IPS-NIHi7 (cell line): Measurements from ENCODE around the gene CAMTA1.

Source experiments
- DNase-seq: peaks from one replicate; pipeline ENCODE4 v3.0.0; 2012; ENCODE audit warnings: mixed read lengths; ENCODE audit errors: extremely low spot score

CAMTA1 gene

DNA sequence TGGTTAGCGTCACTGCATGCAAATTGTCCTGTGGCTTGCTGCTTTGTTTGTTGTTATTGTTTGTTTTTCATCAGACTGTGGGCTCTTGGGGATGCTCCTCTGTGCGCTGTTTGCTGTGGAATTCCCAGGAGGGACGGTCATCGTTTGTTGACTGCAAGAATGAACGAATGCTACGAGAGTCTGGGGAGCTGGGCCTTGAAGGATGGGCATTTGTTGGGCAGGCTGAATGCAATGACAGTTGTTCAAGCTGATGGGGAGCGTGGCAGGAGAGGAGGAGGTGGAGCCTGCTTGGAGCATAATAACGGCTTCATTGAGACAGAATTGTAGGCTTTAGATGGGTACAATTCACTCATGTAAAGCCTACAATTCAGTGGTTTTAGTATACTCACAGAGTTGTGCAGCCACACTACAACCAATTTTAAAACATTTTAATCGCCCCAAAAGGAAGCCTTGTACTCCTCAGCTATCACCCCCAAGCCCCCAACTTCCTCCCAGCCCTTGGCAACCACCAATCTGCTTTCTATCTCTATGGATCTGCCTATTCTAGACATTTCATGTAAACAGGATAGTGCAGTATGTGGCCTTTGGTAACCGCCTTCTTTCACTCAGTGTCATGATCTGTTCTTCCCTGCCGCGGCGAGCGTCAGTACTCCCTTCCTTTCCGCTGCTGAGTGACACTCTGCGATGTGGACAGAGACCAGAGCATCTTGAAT lies 190.2 kb downstream of the CAMTA1 start:
- no peak for DNase-seq

DNA sequence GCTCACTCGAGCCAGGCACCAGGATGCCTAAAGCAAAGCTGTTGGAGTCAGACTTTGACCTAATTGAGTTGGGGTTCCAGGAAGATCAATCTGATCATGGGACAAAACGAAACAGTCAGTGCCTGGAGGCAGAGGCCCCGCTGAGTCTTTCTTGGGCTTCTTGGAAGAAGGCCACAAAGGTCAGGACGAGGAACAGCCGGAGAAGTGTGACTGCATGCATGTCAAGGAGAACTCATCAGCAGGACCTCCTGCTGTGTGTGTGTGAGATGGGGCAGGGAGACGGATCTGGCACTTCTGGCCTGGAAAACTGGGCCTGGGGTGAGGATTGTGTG lies 190.8 kb downstream of the CAMTA1 start:
- no peak for DNase-seq

DNA sequence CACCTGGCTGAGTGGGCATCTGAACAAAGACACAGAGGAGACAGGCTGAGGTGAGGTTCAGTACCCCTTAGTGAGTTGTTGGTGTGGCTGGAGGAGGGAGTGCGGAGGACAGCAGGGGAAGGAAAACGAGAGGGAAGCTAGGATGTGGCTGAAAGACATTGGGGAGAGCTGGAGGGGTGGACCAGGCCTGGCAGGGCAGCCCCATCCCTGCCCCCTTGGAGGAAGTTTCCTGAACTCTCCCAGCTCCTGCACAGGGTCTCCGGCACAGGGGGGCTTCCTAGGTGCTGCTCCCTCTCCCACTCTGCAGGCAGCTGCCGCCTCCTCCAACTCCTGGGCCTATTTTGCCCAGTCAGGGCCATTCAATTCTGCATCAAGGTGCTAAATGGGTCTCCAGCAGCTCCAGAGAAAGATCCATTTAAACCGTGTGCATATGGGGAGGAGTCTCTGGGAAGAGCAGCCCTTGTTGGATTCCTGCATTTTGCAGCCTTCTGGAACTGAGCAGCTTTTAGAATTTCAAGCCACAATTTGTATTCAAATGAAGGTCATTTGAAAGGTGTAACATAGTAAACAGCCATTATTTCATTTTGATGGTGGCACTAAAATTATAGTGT lies 193.9 kb downstream of the CAMTA1 start:
- peak; percentile 50 for DNase-seq

DNA sequence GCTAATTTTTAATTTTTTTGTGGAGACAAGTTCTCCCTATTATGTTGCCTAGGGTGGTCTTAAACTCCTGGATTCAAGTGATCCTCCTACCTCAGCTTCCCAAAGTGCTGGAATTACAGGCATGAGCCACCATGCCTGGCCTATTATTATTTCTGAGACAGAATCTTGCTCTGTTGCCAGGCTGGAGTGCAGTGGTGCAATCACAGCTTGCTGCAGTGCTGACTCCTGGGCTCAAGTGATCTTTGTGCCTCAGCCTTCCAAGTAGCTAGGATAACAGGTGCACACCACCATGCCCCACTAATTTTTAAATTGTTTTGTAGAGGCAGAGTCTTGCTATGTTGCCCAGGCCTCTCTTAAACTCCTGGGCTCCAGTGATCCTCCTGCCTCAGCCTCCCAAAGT lies 196.3 kb downstream of the CAMTA1 start:
- no peak for DNase-seq

DNA sequence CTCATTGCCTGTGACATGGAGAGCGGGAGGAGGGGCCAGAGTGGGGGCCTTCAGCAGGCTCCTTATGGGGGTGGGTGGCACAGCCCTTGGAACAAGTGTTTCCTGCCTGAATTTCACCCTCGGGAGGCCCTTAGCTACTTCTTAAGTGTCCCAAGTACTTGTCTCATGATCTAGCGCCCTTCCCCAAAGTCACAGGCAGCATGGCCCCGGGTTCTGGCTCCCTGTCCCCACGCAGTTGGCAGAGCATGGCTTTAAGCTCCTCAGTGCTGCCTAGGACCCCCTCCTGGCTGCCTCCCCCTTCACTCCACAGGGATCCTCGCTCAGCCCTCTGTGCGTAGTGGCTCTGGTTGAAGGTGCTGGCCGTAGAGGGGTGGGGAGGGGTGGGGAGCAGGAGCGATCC lies 197.2 kb downstream of the CAMTA1 start:
- DNase-seq, result no peak

DNA sequence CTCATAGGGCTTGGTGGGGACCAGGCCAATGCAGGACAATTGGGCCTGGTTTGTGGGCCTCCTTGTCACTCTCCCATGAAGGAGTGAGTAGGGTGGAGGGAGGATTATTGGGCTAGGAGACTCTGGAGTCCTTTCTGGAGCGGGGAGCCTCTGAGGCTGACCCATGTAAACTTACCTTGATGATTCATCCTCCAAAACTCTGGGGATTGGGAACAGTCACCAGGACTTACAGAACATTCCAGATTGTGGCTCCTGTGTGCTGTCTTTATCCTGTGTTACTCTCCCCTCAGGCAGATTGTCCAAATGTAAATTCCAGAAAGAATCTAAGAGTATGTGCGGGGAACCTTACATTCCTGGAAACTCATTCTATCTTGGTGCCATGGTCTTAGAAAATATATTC lies 197.6 kb downstream of the CAMTA1 start:
- no peak for DNase-seq

DNA sequence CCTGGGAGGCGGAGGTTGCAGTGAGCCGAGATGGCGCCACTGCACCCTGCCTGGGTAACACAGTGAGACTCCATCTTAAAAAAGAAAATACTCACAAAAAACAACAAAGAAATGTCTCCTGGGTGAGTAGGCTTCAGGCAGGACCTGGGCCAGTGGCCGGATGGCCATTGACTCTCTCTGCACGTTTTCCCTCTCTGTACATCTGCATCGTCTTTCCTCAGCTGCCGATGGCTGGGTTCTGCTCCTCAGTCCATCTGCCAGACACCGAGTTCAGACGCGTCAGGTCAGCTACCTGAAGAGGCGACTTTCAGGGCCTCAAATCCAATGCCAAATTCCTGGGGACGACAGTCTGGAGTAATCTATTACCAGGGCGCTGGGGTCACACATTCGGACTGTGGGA lies 199.3 kb downstream of the CAMTA1 start:
- no peak for DNase-seq

DNA sequence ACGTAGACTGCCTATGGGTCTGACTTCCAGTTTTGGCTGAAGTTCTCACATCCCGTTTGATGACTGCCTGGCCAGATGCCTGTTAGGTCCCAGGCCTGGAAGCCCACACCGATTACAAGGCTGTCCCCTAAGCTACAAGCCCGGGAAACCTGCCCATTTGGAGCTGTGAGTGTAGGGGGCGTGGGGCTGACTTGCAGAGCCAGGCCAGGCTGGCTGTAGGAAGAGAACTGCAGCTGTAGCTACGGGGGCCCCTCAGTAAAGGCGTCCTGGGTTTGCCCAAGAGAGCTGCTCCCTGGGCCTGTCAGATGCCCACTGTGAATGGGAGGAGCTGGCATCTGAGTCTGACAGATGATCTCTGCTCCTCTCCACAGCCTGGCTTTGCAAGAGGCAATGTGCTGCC lies 199.7 kb downstream of the CAMTA1 start:
- no peak for DNase-seq

DNA sequence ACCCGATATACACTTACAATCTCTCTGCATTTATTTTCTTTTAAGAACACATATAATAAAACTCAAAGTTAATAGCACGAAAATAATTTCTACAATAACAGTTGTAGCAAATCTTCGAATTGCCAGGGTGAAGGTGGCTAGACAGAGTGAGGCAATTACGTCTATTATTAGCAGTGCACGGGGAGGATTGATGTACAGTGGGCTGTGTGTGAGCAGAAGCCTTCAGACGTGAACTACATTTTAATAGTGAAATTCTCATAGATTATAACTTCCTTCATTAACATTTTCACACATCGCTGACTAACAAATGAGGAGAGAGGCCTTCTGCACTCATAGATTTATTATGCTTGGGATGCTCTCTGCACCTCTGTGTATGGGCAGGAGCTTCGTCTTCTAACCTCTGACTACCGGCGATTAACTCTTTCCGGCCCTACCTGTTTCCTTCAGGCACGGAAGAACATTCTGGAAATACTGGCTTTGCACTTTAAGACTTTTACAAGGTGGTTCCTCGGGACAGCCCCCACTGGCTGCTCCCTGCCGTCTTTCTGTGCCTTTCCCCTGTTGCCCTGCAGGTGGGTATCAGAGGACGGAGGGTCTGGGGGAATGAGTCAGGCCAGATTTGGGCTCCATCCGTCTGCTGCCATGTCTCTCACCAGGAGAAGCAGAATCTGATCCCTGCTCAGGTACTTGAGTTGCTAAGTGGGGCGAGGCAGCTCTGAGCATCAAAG lies 200.5 kb downstream of the CAMTA1 start:
- no peak for DNase-seq

DNA sequence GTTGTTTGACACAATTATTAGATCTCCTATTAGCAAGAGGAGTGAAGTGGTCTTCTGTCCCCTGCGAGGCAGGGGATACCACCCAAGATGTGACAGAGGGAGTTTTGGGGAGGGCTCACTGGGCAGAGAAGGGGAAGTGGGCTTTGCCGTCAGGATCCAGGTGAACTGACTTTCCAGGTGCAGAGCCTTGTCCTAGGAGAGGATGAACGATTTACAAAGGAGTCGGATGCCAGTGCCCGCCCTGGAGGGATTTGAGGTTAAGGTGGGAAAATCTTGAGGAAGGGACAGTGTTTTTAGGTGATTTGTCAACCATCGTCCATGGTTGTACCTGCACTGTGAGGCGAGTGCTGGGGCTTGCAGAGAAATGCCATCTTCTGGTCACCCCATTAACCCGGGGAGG lies 201.0 kb downstream of the CAMTA1 start:
- no peak for DNase-seq

DNA sequence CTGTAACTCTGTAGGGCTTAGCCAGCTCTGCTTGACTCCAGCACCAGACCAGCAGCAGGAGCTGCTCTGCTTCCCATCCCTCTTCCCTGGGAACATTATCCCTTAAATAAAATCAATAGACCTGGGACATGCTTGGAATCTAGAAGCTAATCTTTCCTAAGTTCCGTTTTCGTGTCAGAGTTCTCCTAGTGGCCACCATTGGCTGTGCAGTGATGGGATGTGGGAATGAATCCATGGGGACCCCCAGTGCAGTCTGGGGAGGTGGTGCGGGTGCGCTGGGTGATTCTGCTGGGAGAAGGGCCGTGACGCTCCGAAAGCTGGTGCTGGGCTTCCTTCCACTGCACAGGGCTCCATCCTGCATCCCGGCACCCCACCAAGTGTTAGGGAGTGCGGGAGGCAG lies 202.7 kb downstream of the CAMTA1 start:
- DNase-seq, result no peak

DNA sequence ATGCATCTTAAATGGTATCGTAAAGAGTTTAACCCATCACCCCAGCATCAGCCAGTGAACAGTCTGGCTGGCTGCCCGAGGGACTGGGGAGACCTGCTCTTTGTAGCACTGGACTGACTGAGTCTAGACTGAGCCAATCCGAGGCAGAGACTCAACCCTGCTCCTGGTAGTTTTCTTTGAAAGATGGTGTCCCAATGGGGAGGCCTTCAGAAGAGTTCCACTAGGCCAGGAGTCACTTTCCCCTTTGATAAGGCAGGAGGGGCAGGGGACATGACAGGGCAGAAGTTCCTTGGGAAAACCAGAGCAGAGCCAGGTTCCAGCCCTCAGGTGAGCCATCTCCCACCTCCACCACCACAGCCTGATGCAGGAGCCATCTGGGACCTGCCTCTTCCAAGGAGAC lies 203.5 kb downstream of the CAMTA1 start:
- DNase-seq, result no peak

DNA sequence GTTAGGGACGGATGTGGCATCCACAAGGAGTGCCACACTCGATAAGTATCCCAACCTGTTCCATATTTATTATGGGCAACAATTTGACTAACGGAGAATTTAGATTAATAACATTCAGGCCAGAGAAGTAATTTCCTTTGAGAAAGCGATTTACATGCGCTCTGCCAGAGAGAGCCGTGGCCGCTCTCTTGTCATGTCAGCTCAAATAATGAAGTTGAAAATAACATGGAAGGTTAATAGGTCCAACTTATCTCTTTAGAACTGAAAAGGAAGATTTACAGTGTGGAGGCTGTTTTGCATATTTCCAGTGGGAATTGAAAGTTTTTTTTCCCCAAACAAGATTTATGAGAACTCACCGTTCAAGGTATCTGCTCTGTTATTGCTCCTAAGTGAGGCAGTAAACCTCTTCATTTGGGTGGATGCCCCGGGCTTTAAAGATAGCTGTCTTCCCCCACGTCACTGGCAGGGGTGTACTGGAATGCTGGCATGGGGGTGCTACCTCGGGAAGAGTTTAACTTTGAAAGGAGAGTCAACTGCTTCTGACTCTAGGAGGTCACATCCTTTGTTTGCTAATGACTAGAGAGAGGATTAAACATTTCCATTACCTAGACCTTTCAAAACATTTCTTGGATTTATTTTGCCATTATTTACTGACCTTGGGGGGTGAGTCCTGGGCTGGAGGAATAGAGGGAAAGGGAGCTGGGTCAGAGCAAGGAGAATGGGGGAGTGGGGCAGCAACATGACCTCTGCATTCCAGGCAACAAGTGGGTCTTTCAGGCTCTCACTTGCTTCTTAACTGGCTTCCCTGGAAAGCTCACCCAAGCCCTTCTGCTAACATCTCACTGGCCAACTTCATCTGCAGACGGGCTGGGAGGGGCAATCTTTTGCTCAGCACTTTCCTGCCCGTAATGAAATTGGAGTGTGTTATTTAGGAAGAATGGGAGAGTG lies 204.2 kb downstream of the CAMTA1 start:
- DNase-seq, result no peak

DNA sequence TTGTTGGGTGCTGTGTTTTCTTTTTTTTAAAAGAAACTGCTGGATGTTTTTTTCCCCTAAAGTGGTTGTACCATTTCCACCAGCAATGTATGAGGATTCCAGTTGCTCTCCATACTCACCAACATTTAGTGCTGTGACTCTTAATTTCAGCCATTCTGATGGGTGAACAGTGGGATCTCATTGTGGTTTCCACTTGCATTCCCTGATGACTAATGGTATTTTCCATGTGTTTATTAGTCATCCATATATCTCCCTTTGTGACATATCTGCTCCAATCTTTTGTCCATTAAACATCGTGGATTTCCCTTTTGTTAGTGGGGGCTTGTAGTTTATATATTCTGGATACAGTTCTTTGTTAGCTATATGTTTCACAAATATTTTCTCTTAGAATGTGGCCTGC lies 206.0 kb downstream of the CAMTA1 start:
- no peak for DNase-seq

DNA sequence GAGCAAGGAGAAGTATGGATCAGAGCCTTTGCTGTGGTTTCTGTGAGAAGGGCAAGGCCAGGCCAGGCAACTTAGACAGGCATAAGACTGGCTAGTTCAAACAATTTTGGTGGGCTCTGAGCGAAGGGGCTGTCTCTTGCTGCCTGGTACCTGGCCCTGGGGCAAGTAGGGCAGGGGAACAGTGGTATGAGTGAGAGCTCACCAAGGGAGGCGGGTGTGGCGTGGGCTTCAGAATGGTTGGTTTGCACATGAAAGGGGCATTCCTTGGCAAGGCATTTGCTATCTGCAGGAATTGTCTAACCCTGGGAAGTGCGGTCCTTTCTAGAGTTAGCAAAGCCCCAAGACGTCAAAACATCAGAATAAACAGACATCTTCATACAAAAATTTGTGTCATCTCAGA lies 210.5 kb downstream of the CAMTA1 start:
- DNase-seq, result no peak

DNA sequence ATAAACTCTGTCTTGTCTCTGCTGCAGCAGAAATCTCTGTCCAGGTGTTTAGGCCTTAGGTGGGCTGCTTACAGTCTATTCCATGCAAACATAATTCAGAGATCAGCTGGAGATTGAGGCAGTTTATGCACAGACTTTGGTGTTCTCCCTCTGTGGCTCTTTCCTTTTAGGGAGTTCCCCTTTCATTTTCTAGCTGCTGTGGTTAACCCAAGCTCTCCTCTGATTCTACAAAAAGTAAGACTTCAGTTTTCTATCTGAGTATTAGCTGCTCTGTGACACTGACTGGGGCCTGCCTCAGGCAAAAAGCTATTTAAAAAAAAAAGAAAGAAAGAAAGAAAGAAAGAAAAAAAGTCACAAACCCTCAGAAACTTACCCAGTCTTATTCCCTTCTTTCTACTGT lies 211.1 kb downstream of the CAMTA1 start:
- DNase-seq, result no peak

DNA sequence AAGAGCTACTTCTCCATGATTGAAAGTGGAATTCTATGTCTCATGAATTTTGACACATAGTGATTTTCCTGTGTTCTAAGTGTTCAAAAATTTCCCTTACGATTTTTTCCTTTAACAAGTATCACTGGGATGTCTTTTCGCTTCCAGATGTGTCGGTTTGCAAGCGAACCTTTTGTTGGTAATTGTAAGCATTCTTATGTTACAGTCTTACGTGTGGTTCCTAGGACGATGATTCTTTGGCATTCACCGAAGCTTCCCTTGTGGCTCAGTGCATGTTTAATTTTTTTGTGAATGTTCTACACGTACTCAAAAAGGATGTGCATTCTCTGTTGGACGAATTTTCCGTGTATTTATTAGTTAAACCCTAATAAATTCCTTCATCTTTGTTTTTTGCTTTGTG lies 211.6 kb downstream of the CAMTA1 start:
- DNase-seq, result no peak

DNA sequence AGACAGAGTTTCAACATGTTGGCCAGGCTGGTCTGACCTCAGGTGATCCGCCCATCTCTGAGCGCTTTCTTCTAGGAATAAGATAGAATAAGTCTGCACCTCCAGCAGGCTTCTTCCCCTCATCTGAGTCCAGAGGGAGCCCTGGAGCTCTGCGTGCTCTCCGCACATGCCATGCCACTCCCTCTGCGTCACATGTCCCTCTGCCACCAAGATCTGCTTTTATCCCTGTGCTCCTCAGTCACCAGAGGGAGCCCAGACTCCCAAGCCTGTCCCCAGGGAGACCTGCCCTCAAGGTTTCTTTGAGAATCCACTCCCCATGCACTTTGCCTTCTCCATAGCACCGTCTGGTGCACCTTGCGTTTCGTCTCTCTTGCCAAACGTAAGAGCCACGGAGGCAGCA lies 213.0 kb downstream of the CAMTA1 start:
- peak; percentile 78 for DNase-seq

DNA sequence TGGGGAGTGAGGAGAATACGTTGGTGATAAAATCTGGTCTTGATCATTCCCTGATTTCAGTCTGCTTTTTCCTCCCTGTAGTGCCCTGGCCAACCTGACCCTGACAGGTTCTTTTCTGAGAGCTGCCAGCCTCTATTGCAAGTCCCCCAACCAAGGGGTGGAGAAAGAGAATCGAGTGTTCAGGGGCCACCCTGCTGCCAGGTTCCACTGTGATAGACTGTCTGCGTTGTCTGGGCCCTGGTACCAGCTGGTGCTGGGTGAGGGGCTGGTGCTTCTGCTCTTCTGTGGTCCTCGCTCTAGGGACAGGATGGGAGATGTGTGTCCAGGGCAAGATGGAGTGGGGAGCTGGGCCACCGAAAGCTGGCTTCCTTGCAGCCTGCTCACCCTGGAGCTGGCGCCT lies 214.6 kb downstream of the CAMTA1 start:
- no peak for DNase-seq

DNA sequence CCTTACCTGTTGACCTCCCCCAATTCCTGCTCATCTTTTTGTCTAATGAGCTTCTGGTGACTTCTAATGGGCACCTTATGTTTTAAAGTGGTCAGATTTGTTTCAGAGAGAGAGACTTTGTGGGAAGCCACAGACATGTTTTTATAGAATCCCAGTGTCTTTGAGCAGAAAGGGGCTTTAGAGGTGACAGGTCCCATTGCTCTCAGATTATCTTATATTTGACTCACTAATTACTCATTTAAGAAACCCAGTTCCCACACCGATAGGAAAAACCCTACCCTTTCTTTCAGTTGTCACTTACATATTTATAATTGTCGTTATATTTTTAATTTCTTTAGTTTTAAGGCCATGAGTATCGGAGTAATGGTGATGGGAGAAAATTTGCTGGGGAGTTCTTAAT lies 215.5 kb downstream of the CAMTA1 start:
- DNase-seq, result no peak

DNA sequence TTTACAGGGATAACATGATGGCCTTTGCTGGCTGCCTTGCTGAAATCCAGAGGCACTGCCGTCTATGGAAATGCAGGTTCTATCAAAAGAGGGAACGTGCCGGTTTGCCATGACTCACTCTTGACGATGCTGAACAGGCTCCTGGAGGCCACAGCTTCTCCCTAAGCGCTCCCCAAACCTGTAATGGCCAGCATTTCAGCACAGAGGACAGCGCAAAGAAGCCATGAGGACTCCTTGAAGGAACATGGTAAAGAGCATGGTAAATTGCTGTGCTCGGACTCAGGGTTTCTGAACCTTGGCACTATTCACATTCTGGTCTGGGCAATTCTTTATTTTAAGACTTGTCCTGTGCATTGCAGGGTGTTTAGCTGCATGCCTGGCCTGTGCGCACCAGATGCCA lies 217.5 kb downstream of the CAMTA1 start:
- DNase-seq, result peak; percentile 58

DNA sequence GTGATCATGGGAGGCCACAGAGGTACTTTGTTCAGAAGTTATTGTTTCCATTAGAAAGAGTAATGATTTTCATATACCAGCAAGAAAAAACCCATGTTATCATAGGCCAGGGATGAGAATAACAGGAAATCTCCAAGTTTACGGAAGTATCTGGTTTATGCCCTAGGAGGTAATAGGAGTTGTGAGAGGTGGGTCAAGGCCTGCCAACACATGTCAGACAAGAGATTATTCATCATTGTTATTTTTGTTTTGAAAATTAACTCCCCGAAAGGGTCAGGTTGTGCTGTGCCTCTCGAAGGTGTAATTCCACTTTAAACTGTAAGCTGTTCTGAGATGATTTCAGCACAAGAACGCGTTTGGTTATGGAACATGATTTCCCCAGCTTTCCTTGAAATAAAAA lies 218.4 kb downstream of the CAMTA1 start:
- no peak for DNase-seq
